ENCODE results near the gene SEC22B.
"Not testable (repeated sequence)": the region's sequence is repeated elsewhere in the genome, so short reads cannot be mapped to it uniquely, and the experiment has no call there.

SEC22B gene

GRCh38 chr1:120164761-120165160 lies 11.6 kb downstream of the SEC22B start:
- not testable (repeated sequence) for H3K9ac ChIP-seq (ENCODE audit: low read length); H3K27ac ChIP-seq (ENCODE audit: low read depth, low read length); H3K9me3 ChIP-seq (ENCODE audit: insufficient read depth, low read length); H2AFZ ChIP-seq (ENCODE audit: low read depth, low read length, severe bottlenecking); H3K4me2 ChIP-seq (ENCODE audit: low read depth, low read length, poor library complexity, severe bottlenecking); H3K9me2 ChIP-seq (replicated peaks; ENCODE audit: insufficient read depth, low read length); H3K79me2 ChIP-seq (ENCODE audit: insufficient read depth, low read length); H4K20me1 ChIP-seq (ENCODE audit: low read depth, low read length); H3K4me3 ChIP-seq (ENCODE audit: insufficient read depth, low read length, poor library complexity, severe bottlenecking); H3K36me3 ChIP-seq (ENCODE audit: low read length); H3K27me3 ChIP-seq (ENCODE audit: low read length); H3F3A ChIP-seq (ENCODE audit: insufficient read depth)

- not testable (repeated sequence) for H3K9me2 ChIP-seq (replicated peaks; ENCODE audit: insufficient read depth, low read length); H2AFZ ChIP-seq (ENCODE audit: low read depth, low read length, severe bottlenecking); H3K36me3 ChIP-seq (ENCODE audit: low read length); H3K27ac ChIP-seq (ENCODE audit: low read depth, low read length); H3K4me2 ChIP-seq (ENCODE audit: low read depth, low read length, poor library complexity, severe bottlenecking); H3K9me3 ChIP-seq (ENCODE audit: insufficient read depth, low read length); H4K20me1 ChIP-seq (ENCODE audit: low read depth, low read length); H3K9ac ChIP-seq (ENCODE audit: low read length); H3K79me2 ChIP-seq (ENCODE audit: insufficient read depth, low read length); H3K4me3 ChIP-seq (ENCODE audit: insufficient read depth, low read length, poor library complexity, severe bottlenecking); H3K27me3 ChIP-seq (ENCODE audit: low read length); H3F3A ChIP-seq (ENCODE audit: insufficient read depth)
Measured at GRCh38 chr1:120162015-120162414, 14.3 kb downstream of the SEC22B start.

- not testable (repeated sequence) for H3K36me3 ChIP-seq (ENCODE audit: low read length); H3K9me2 ChIP-seq (replicated peaks; ENCODE audit: insufficient read depth, low read length); H2AFZ ChIP-seq (ENCODE audit: low read depth, low read length, severe bottlenecking); H3K9me3 ChIP-seq (ENCODE audit: insufficient read depth, low read length); H3K79me2 ChIP-seq (ENCODE audit: insufficient read depth, low read length); H3K27ac ChIP-seq (ENCODE audit: low read depth, low read length); H3K4me3 ChIP-seq (ENCODE audit: insufficient read depth, low read length, poor library complexity, severe bottlenecking); H4K20me1 ChIP-seq (ENCODE audit: low read depth, low read length); H3F3A ChIP-seq (ENCODE audit: insufficient read depth); H3K27me3 ChIP-seq (ENCODE audit: low read length); H3K4me2 ChIP-seq (ENCODE audit: low read depth, low read length, poor library complexity, severe bottlenecking); H3K9ac ChIP-seq (ENCODE audit: low read length)
Measured at GRCh38 chr1:120158495-120158894, 17.8 kb downstream of the SEC22B start.

GRCh38 chr1:120158086-120158485 lies 18.2 kb downstream of the SEC22B start:
- not testable (repeated sequence) for H3K27me3 ChIP-seq (ENCODE audit: low read length); H3K9me2 ChIP-seq (replicated peaks; ENCODE audit: insufficient read depth, low read length); H3K9ac ChIP-seq (ENCODE audit: low read length); H3K79me2 ChIP-seq (ENCODE audit: insufficient read depth, low read length); H3K4me2 ChIP-seq (ENCODE audit: low read depth, low read length, poor library complexity, severe bottlenecking); H3F3A ChIP-seq (ENCODE audit: insufficient read depth); H4K20me1 ChIP-seq (ENCODE audit: low read depth, low read length); H3K36me3 ChIP-seq (ENCODE audit: low read length); H3K9me3 ChIP-seq (ENCODE audit: insufficient read depth, low read length); H2AFZ ChIP-seq (ENCODE audit: low read depth, low read length, severe bottlenecking); H3K4me3 ChIP-seq (ENCODE audit: insufficient read depth, low read length, poor library complexity, severe bottlenecking); H3K27ac ChIP-seq (ENCODE audit: low read depth, low read length)

GRCh38 chr1:120150138-120150822 lies 26.0 kb downstream of the SEC22B start:
- H2AFZ ChIP-seq (ENCODE audit: low read depth, low read length, severe bottlenecking); H3K79me2 ChIP-seq (ENCODE audit: insufficient read depth, low read length); H3K9ac ChIP-seq (ENCODE audit: low read length); H3K27ac ChIP-seq (ENCODE audit: low read depth, low read length); H3K9me3 ChIP-seq (ENCODE audit: insufficient read depth, low read length); H3K27me3 ChIP-seq (ENCODE audit: low read length); H3F3A ChIP-seq (ENCODE audit: insufficient read depth); H3K36me3 ChIP-seq (ENCODE audit: low read length); H4K20me1 ChIP-seq (ENCODE audit: low read depth, low read length); H3K4me2 ChIP-seq (ENCODE audit: low read depth, low read length, poor library complexity, severe bottlenecking); H3K4me3 ChIP-seq (ENCODE audit: insufficient read depth, low read length, poor library complexity, severe bottlenecking); H3K9me2 ChIP-seq (replicated peaks; ENCODE audit: insufficient read depth, low read length): not testable (repeated sequence)

- not testable (repeated sequence) for H3K4me3 ChIP-seq (ENCODE audit: insufficient read depth, low read length, poor library complexity, severe bottlenecking); H3K9ac ChIP-seq (ENCODE audit: low read length); H4K20me1 ChIP-seq (ENCODE audit: low read depth, low read length); H3K4me2 ChIP-seq (ENCODE audit: low read depth, low read length, poor library complexity, severe bottlenecking); H3K27ac ChIP-seq (ENCODE audit: low read depth, low read length); H3K9me2 ChIP-seq (replicated peaks; ENCODE audit: insufficient read depth, low read length); H3K27me3 ChIP-seq (ENCODE audit: low read length); H2AFZ ChIP-seq (ENCODE audit: low read depth, low read length, severe bottlenecking); H3K36me3 ChIP-seq (ENCODE audit: low read length); H3K79me2 ChIP-seq (ENCODE audit: insufficient read depth, low read length); H3F3A ChIP-seq (ENCODE audit: insufficient read depth); H3K9me3 ChIP-seq (ENCODE audit: insufficient read depth, low read length)
Measured at GRCh38 chr1:120149420-120150059, 26.8 kb downstream of the SEC22B start.

GRCh38 chr1:120145806-120146205 lies 30.5 kb downstream of the SEC22B start:
- H2AFZ ChIP-seq (ENCODE audit: low read depth, low read length, severe bottlenecking): not testable (repeated sequence)

GRCh38 chr1:120144626-120145025 lies 31.7 kb downstream of the SEC22B start:
- H3F3A ChIP-seq (ENCODE audit: insufficient read depth); H4K20me1 ChIP-seq (ENCODE audit: low read depth, low read length); H3K9me2 ChIP-seq (replicated peaks; ENCODE audit: insufficient read depth, low read length); H3K27ac ChIP-seq (ENCODE audit: low read depth, low read length); H3K27me3 ChIP-seq (ENCODE audit: low read length); H3K9me3 ChIP-seq (ENCODE audit: insufficient read depth, low read length); H2AFZ ChIP-seq (ENCODE audit: low read depth, low read length, severe bottlenecking); H3K36me3 ChIP-seq (ENCODE audit: low read length); H3K79me2 ChIP-seq (ENCODE audit: insufficient read depth, low read length); H3K9ac ChIP-seq (ENCODE audit: low read length); H3K4me3 ChIP-seq (ENCODE audit: insufficient read depth, low read length, poor library complexity, severe bottlenecking); H3K4me2 ChIP-seq (ENCODE audit: low read depth, low read length, poor library complexity, severe bottlenecking): not testable (repeated sequence)

More at GRCh38 chr1:120145806-120146205, 30.5 kb downstream of the SEC22B start:
- H3K9ac ChIP-seq (ENCODE audit: low read length); H4K20me1 ChIP-seq (ENCODE audit: low read depth, low read length); H3K79me2 ChIP-seq (ENCODE audit: insufficient read depth, low read length); H3K27me3 ChIP-seq (ENCODE audit: low read length); H3K4me2 ChIP-seq (ENCODE audit: low read depth, low read length, poor library complexity, severe bottlenecking); H3K36me3 ChIP-seq (ENCODE audit: low read length); H3K4me3 ChIP-seq (ENCODE audit: insufficient read depth, low read length, poor library complexity, severe bottlenecking); H3F3A ChIP-seq (ENCODE audit: insufficient read depth); H3K9me3 ChIP-seq (ENCODE audit: insufficient read depth, low read length); H3K27ac ChIP-seq (ENCODE audit: low read depth, low read length); H3K9me2 ChIP-seq (replicated peaks; ENCODE audit: insufficient read depth, low read length): not testable (repeated sequence)
